ENCODE results near the gene LGR4.

GRCh38 chr11:27438595-27438981 lies 34.0 kb downstream of the LGR4 start:
- no peak for TF ChIP-seq CTCF (IDR thresholded peaks at IDR 0.05)
- no peak for TF ChIP-seq POLR2AphosphoS5 (IDR thresholded peaks at IDR 0.05)
- no peak for TF ChIP-seq EP300 (IDR thresholded peaks at IDR 0.05)
